ENCODE measurements around the gene APC.

APC gene

DNA sequence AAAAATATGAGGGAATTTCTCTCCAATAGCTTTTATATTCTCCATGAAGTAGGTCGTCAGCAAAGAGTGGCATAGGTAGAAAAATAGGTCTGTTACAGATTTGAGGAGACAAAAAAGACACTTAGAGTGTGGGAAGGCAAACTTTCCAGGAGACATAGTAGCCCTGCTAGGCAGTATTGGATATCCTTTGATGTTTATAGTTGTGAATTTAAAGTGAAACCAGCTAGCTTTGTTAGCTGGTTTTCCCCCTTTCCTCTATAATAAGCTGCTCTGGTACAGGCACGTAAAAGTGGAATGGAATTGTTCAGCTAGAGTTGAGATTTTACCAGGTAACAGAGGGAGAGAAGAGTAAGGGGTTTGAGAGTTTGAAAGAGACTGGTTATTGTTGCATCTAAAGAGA lies 17.1 kb upstream of the APC start:
- peaks cover 9% of the 10 kb centered on the region for H3K4me1 ChIP-seq (ENCODE audit: control insufficient read depth, low read depth, low read length)
- peaks cover 17% of the 10 kb centered on the region for H3K79me1 ChIP-seq (ENCODE audit: low read length)
- H3K4me2 ChIP-seq (ENCODE audit: low read length), result no peak overlapping the region
- H3K27me3 ChIP-seq (ENCODE audit: insufficient read depth, low read length, poor library complexity), result no peaks in the 10 kb centered on the region
- H3K4me3 ChIP-seq (ENCODE audit: low read length), result no peak overlapping the region
- no peak overlapping the region for H2AK5ac ChIP-seq (ENCODE audit: low read length)
- H2BK5ac ChIP-seq (ENCODE audit: low read length), result no peak overlapping the region
- no peak overlapping the region for H3K23ac ChIP-seq (ENCODE audit: low read length)
- peaks cover 39% of the 10 kb centered on the region for H3K79me2 ChIP-seq (ENCODE audit: control insufficient read depth, insufficient read depth, low read length)
- no peak overlapping the region for H4K5ac ChIP-seq (ENCODE audit: low read length)
- DNase-seq, result no peak
- no peak overlapping the region for H2BK120ac ChIP-seq (ENCODE audit: low read depth, low read length)
- no peak overlapping the region for H2BK15ac ChIP-seq (replicated peaks; ENCODE audit: low read depth)
- no CpG with 5 or more reads among the region's 2 CpGs for WGBS (ENCODE audit: extremely low coverage, insufficient coverage, low lambda C conversion rate)
- no peak overlapping the region for H4K8ac ChIP-seq (ENCODE audit: low read depth, low read length)
- H3K27ac ChIP-seq (ENCODE audit: low read depth, low read length), result no peak overlapping the region
- no peak overlapping the region for H3K4ac ChIP-seq (ENCODE audit: low read depth, low read length)
- no peak overlapping the region for H3K18ac ChIP-seq (ENCODE audit: low read length)
- no peak overlapping the region for H3K56ac ChIP-seq (ENCODE audit: low read length)
- H3K9ac ChIP-seq (ENCODE audit: low read length), result no peak overlapping the region
- no peaks in the 10 kb centered on the region for H3K36me3 ChIP-seq (ENCODE audit: control insufficient read depth, insufficient read depth, low read length)

DNA sequence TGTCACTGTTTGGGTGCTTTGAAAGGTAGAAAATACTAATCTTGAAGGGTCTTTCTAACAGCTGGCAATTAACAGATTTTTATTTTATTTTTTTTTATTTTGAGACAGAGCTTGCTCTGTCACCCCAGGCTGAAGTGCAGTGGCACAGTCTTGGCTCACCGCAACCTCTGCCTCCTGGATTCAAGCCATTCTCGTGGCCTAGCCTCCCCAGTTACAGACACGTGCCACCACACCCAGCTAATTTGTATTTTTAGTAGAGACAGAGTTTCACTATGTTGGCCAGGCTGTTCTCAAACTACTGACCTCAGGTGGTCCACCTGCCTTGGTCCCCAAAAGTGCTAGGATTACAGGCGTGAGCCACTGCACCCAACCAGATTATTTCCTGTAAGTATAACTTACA lies 12.8 kb upstream of the APC start:
- no peak overlapping the region for H2BK120ac ChIP-seq (ENCODE audit: low read depth, low read length)
- H3K9ac ChIP-seq (ENCODE audit: low read length), result no peak overlapping the region

DNA sequence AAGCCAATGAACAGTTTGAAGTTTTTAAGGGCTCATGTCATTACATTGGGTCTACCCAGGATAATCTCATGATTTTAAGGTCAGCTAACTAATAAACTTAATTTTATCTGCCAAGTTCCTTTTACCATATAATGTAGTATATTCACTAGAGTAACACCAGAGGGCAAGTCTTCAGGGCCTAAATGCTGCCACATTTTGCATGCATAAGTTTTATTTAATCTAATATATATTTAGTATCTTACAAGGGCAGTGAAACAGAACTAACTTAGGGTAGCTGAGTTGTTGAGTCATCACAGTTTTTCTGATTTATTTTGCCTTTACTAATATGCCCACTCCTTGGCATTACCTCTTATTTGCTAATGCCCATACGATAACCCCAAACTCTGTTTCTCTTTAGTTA lies 8.1 kb upstream of the APC start:
- no peak overlapping the region for H2BK5ac ChIP-seq (ENCODE audit: low read length)
- WGBS (ENCODE audit: extremely low coverage, insufficient coverage, low lambda C conversion rate), result no CpG with 5 or more reads among the region's 1 CpG

More for the DNA sequence above, 12.8 kb upstream of the APC start:
- H3K4me1 ChIP-seq (ENCODE audit: control insufficient read depth, low read depth, low read length), result peaks cover 4% of the 10 kb centered on the region
- H2AK5ac ChIP-seq (ENCODE audit: low read length), result no peak overlapping the region
- H3K27me3 ChIP-seq (ENCODE audit: insufficient read depth, low read length, poor library complexity), result no peaks in the 10 kb centered on the region
- H2BK15ac ChIP-seq (replicated peaks; ENCODE audit: low read depth), result no peak overlapping the region
- H3K27ac ChIP-seq (ENCODE audit: low read depth, low read length), result no peak overlapping the region
- no peak overlapping the region for H2BK5ac ChIP-seq (ENCODE audit: low read length)
- H4K8ac ChIP-seq (ENCODE audit: low read depth, low read length), result no peak overlapping the region
- peaks cover 13% of the 10 kb centered on the region for H3K79me1 ChIP-seq (ENCODE audit: low read length)
- H3K4ac ChIP-seq (ENCODE audit: low read depth, low read length), result no peak overlapping the region
- H3K36me3 ChIP-seq (ENCODE audit: control insufficient read depth, insufficient read depth, low read length), result no peaks in the 10 kb centered on the region
- no peak overlapping the region for H3K56ac ChIP-seq (ENCODE audit: low read length)
- no peak for DNase-seq
- H3K23ac ChIP-seq (ENCODE audit: low read length), result no peak overlapping the region
- no peak overlapping the region for H3K4me2 ChIP-seq (ENCODE audit: low read length)
- no peak overlapping the region for H3K18ac ChIP-seq (ENCODE audit: low read length)
- H3K79me2 ChIP-seq (ENCODE audit: control insufficient read depth, insufficient read depth, low read length), result peaks cover 33% of the 10 kb centered on the region
- no peak overlapping the region for H4K5ac ChIP-seq (ENCODE audit: low read length)
- no peak overlapping the region for H3K4me3 ChIP-seq (ENCODE audit: low read length)
- WGBS (ENCODE audit: extremely low coverage, insufficient coverage, low lambda C conversion rate), result no CpG with 5 or more reads among the region's 4 CpGs

DNA sequence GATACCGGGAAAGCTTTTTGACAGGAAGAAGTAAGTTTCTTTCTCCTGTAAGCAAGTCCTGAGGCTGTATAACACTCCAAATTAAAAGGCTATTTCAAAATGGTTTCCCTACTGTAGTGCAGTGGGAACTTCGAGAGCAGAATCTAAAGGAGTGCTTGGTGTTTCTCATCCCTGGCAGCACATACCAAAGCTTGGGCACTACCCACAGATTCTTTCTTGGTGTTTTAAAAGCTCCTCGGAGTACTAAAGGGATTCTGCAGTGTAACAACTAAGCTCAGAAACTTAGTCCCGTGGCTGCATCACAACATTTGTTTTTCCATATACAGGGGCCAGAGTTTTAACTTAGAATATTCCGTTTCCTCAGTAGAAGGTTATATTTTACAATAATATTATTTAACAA lies 5.6 kb upstream of the APC start:
- H3K4me1 ChIP-seq (ENCODE audit: control insufficient read depth, low read depth, low read length), result peaks cover 1% of the 10 kb centered on the region
- WGBS (ENCODE audit: extremely low coverage, insufficient coverage, low lambda C conversion rate), result no CpG with 5 or more reads among the region's 5 CpGs

More for the DNA sequence above, 8.1 kb upstream of the APC start:
- H2BK15ac ChIP-seq (replicated peaks; ENCODE audit: low read depth), result no peak overlapping the region
- no peak overlapping the region for H3K4ac ChIP-seq (ENCODE audit: low read depth, low read length)
- no peak overlapping the region for H4K8ac ChIP-seq (ENCODE audit: low read depth, low read length)
- H3K27me3 ChIP-seq (ENCODE audit: insufficient read depth, low read length, poor library complexity), result no peaks in the 10 kb centered on the region
- no peak overlapping the region for H3K56ac ChIP-seq (ENCODE audit: low read length)
- no peak overlapping the region for H3K27ac ChIP-seq (ENCODE audit: low read depth, low read length)
- H3K4me1 ChIP-seq (ENCODE audit: control insufficient read depth, low read depth, low read length), result peaks cover 1% of the 10 kb centered on the region
- H2BK120ac ChIP-seq (ENCODE audit: low read depth, low read length), result no peak overlapping the region
- no peak overlapping the region for H3K23ac ChIP-seq (ENCODE audit: low read length)
- H3K79me2 ChIP-seq (ENCODE audit: control insufficient read depth, insufficient read depth, low read length), result peaks cover 11% of the 10 kb centered on the region
- no peak overlapping the region for H3K9ac ChIP-seq (ENCODE audit: low read length)
- H2AK5ac ChIP-seq (ENCODE audit: low read length), result no peak overlapping the region
- no peaks in the 10 kb centered on the region for H3K36me3 ChIP-seq (ENCODE audit: control insufficient read depth, insufficient read depth, low read length)
- DNase-seq, result no peak
- no peak overlapping the region for H3K4me2 ChIP-seq (ENCODE audit: low read length)
- H3K18ac ChIP-seq (ENCODE audit: low read length), result no peak overlapping the region
- H4K5ac ChIP-seq (ENCODE audit: low read length), result no peak overlapping the region
- H3K79me1 ChIP-seq (ENCODE audit: low read length), result peaks cover 7% of the 10 kb centered on the region
- H3K4me3 ChIP-seq (ENCODE audit: low read length), result no peak overlapping the region

DNA sequence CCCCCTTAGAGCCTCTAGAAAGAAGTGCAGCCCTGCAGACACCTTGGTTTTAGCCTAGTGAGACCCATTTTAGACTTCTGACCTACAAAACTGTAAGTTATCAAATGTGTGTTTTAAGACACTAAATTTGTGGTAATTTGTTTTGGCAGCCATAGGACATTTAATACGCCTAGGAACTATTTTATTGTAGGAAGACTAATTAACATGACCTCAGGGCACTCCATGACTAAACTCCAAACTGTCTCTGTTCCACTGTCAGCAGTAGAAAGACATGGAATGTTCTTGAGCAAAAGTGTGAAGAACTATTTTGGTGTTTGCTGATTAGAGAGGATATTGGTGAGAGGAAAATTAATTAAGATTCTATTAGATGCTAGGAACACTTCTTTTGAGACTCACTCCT lies 4.1 kb upstream of the APC start:
- peaks cover 4% of the 10 kb centered on the region for H3K4me1 ChIP-seq (ENCODE audit: control insufficient read depth, low read depth, low read length)
- H2BK15ac ChIP-seq (replicated peaks; ENCODE audit: low read depth), result no peak overlapping the region
- no peak overlapping the region for H3K4ac ChIP-seq (ENCODE audit: low read depth, low read length)
- no peak overlapping the region for H3K18ac ChIP-seq (ENCODE audit: low read length)
- H3K56ac ChIP-seq (ENCODE audit: low read length), result no peak overlapping the region
- H4K8ac ChIP-seq (ENCODE audit: low read depth, low read length), result no peak overlapping the region
- no peak overlapping the region for H3K27ac ChIP-seq (ENCODE audit: low read depth, low read length)
- no peak overlapping the region for H3K9ac ChIP-seq (ENCODE audit: low read length)
- no peak overlapping the region for H4K5ac ChIP-seq (ENCODE audit: low read length)
- no peak overlapping the region for H3K23ac ChIP-seq (ENCODE audit: low read length)
- H3K79me2 ChIP-seq (ENCODE audit: control insufficient read depth, insufficient read depth, low read length), result peaks cover 6% of the 10 kb centered on the region
- no peaks in the 10 kb centered on the region for H3K36me3 ChIP-seq (ENCODE audit: control insufficient read depth, insufficient read depth, low read length)
- DNase-seq, result no peak
- WGBS (ENCODE audit: extremely low coverage, insufficient coverage, low lambda C conversion rate), result no CpG with 5 or more reads among the region's 1 CpG
- H2AK5ac ChIP-seq (ENCODE audit: low read length), result no peak overlapping the region
- no peak overlapping the region for H2BK120ac ChIP-seq (ENCODE audit: low read depth, low read length)
- H3K4me2 ChIP-seq (ENCODE audit: low read length), result no peak overlapping the region
- H3K4me3 ChIP-seq (ENCODE audit: low read length), result no peak overlapping the region
- no peaks in the 10 kb centered on the region for H3K27me3 ChIP-seq (ENCODE audit: insufficient read depth, low read length, poor library complexity)
- peaks cover 5% of the 10 kb centered on the region for H3K79me1 ChIP-seq (ENCODE audit: low read length)
- no peak overlapping the region for H2BK5ac ChIP-seq (ENCODE audit: low read length)

More for the DNA sequence above, 5.6 kb upstream of the APC start:
- H3K79me2 ChIP-seq (ENCODE audit: control insufficient read depth, insufficient read depth, low read length), result peaks cover 2% of the 10 kb centered on the region
- H2BK5ac ChIP-seq (ENCODE audit: low read length), result no peak overlapping the region
- no peak overlapping the region for H3K18ac ChIP-seq (ENCODE audit: low read length)
- no peak overlapping the region for H2AK5ac ChIP-seq (ENCODE audit: low read length)
- H3K27me3 ChIP-seq (ENCODE audit: insufficient read depth, low read length, poor library complexity), result no peaks in the 10 kb centered on the region
- H3K23ac ChIP-seq (ENCODE audit: low read length), result no peak overlapping the region
- no peak overlapping the region for H3K4me2 ChIP-seq (ENCODE audit: low read length)
- no peak for DNase-seq
- H3K4ac ChIP-seq (ENCODE audit: low read depth, low read length), result no peak overlapping the region
- H3K36me3 ChIP-seq (ENCODE audit: control insufficient read depth, insufficient read depth, low read length), result no peaks in the 10 kb centered on the region
- no peak overlapping the region for H2BK15ac ChIP-seq (replicated peaks; ENCODE audit: low read depth)
- no peak overlapping the region for H3K56ac ChIP-seq (ENCODE audit: low read length)
- no peak overlapping the region for H4K5ac ChIP-seq (ENCODE audit: low read length)
- H4K8ac ChIP-seq (ENCODE audit: low read depth, low read length), result no peak overlapping the region
- no peak overlapping the region for H2BK120ac ChIP-seq (ENCODE audit: low read depth, low read length)
- no peak overlapping the region for H3K4me3 ChIP-seq (ENCODE audit: low read length)
- no peak overlapping the region for H3K27ac ChIP-seq (ENCODE audit: low read depth, low read length)
- H3K9ac ChIP-seq (ENCODE audit: low read length), result no peak overlapping the region
- peaks cover 5% of the 10 kb centered on the region for H3K79me1 ChIP-seq (ENCODE audit: low read length)

DNA sequence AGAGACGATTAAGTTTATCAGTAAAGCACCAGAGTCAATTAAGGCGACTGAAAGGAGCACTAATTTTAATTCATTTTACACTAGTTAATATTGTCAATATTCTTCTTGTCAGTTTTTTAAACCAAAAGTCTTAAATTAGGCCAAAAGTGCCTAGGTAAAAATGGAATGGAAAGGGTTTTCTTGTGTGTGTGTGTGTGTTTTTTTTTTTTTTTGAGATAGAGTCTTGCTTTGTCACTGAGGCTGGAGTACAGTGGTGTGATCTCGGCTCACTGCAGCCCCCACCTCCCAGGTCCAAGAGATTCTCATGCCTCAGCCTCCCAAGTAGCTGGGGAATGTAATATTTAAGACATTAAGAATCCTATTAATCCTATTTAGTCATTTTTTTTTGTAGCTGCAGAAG lies 3.1 kb upstream of the APC start:
- Histone ChIP-seq H2AK5ac (ENCODE audit: low read length) (no peak overlapping the region), H3K36me3 (ENCODE audit: control insufficient read depth, insufficient read depth, low read length) (no peaks in the 10 kb centered on the region), H3K4me1 (ENCODE audit: control insufficient read depth, low read depth, low read length) (peaks cover 3% of the 10 kb centered on the region), H2BK5ac (ENCODE audit: low read length) (no peak overlapping the region), H3K23ac (ENCODE audit: low read length) (no peak overlapping the region), H3K9ac (ENCODE audit: low read length) (no peak overlapping the region), H3K4me2 (ENCODE audit: low read length) (no peak overlapping the region), H3K4ac (ENCODE audit: low read depth, low read length) (no peak overlapping the region), H3K56ac (ENCODE audit: low read length) (no peak overlapping the region), H3K79me1 (ENCODE audit: low read length) (peaks cover 5% of the 10 kb centered on the region), H3K79me2 (ENCODE audit: control insufficient read depth, insufficient read depth, low read length) (peaks cover 9% of the 10 kb centered on the region), H4K8ac (ENCODE audit: low read depth, low read length) (no peak overlapping the region), H2BK15ac (replicated peaks; ENCODE audit: low read depth) (no peak overlapping the region), H3K27ac (ENCODE audit: low read depth, low read length) (no peak overlapping the region), H2BK120ac (ENCODE audit: low read depth, low read length) (no peak overlapping the region), H3K4me3 (ENCODE audit: low read length) (no peak overlapping the region), H3K27me3 (ENCODE audit: insufficient read depth, low read length, poor library complexity) (no peaks in the 10 kb centered on the region), H4K5ac (ENCODE audit: low read length) (no peak overlapping the region), H3K18ac (ENCODE audit: low read length) (no peak overlapping the region)
- DNase-seq, result no peak
- no CpG with 5 or more reads among the region's 3 CpGs for WGBS (ENCODE audit: extremely low coverage, insufficient coverage, low lambda C conversion rate)
